OCI-LY1 (cell line): ENCODE measurements around the gene ST6GALNAC3.

ENCODE experiments used
- H2AFZ ChIP-seq: fragments of 200-600 bp; sonication (generic), shearing (Covaris generic); 2 replicates; pipeline ENCODE4 v1.6.0; 2014; ENCODE audit warnings: antibody characterized with exemption, mild to moderate bottlenecking, low read length
- H3F3A ChIP-seq: fragments of 200-600 bp; sonication (generic), shearing (Covaris generic); 2 replicates; pipeline ENCODE4 v1.6.0; 2014; ENCODE audit warnings: mild to moderate bottlenecking, antibody characterized with exemption, low read length, moderate library complexity; ENCODE audit not compliant: insufficient read depth
- H3K27ac ChIP-seq: fragments of 200-600 bp; sonication (generic); 2 replicates; pipeline ENCODE4 v1.5.1; 2014; ENCODE audit warnings: low read length, mixed run types, mild to moderate bottlenecking, low read depth; ENCODE audit not compliant: poor library complexity, severe bottlenecking
- H3K27me3 ChIP-seq: fragments of 200-600 bp; sonication (generic); 2 replicates; pipeline ENCODE4 v1.6.0; 2014; ENCODE audit warnings: antibody characterized with exemption, mild to moderate bottlenecking, low read length, moderate library complexity; ENCODE audit not compliant: insufficient read depth
- H3K36me3 ChIP-seq: fragments of 200-600 bp; sonication (generic); 2 replicates; pipeline ENCODE4 v1.6.1; 2014; ENCODE audit warnings: mild to moderate bottlenecking, antibody characterized with exemption, low read length, moderate library complexity, mixed read lengths; ENCODE audit not compliant: insufficient read depth
- H3K4me1 ChIP-seq: fragments of 200-600 bp; sonication (generic); 2 replicates; pipeline ENCODE4 v1.5.1; 2014; ENCODE audit warnings: mild to moderate bottlenecking, low read length, moderate library complexity; ENCODE audit not compliant: insufficient read depth, severe bottlenecking
- H3K4me2 ChIP-seq: fragments of 200-600 bp; sonication (generic), shearing (Covaris generic); 2 replicates; pipeline ENCODE4 v1.6.1; 2014; ENCODE audit warnings: low read length
- H3K4me3 ChIP-seq: fragments of 200-600 bp; sonication (generic); 2 replicates; pipeline ENCODE4 v1.5.1; 2014; ENCODE audit warnings: low read length, low read depth, mild to moderate bottlenecking, mixed read lengths; ENCODE audit not compliant: poor library complexity, severe bottlenecking
- H3K79me2 ChIP-seq: fragments of 200-600 bp; shearing (Covaris generic); 2 replicates; pipeline ENCODE4 v1.6.1; 2016; ENCODE audit warnings: mixed run types, low read length, mixed read lengths; ENCODE audit not compliant: insufficient read depth
- H3K9ac ChIP-seq: fragments of 200-600 bp; sonication (generic), shearing (Covaris generic); 2 replicates; pipeline ENCODE4 v1.6.1; 2014; ENCODE audit warnings: mild to moderate bottlenecking, low read length, mixed read lengths
- H3K9me2 ChIP-seq: fragments of 200-600 bp; sonication (generic), shearing (Covaris generic); 2 replicates; pipeline ENCODE4 v1.6.1; 2014; ENCODE audit warnings: low read depth, mild to moderate bottlenecking, low read length, mixed read lengths
- H3K9me3 ChIP-seq: fragments of 200-600 bp; shearing (Covaris generic); 2 replicates; pipeline ENCODE4 v1.6.1; 2014; ENCODE audit warnings: low read length, mixed read lengths
- H4K20me1 ChIP-seq: fragments of 200-600 bp; sonication (generic), shearing (Covaris generic); 2 replicates; pipeline ENCODE4 v1.6.0; 2016; ENCODE audit warnings: mild to moderate bottlenecking, low read length; ENCODE audit not compliant: insufficient read depth
- CTCF ChIP-seq: fragments of 200-600 bp; sonication (generic), shearing (Covaris generic); IDR thresholded peaks from 2 replicates; pipeline ENCODE4 v1.5.1; 2017; ENCODE audit warnings: mild to moderate bottlenecking, antibody characterized with exemption, low read length, moderate library complexity, mixed read lengths
- EZH2 ChIP-seq: fragments of 200-600 bp; sonication (generic), shearing (Covaris generic); IDR thresholded peaks from 2 replicates; pipeline ENCODE4 v1.8.0; 2017; ENCODE audit warnings: borderline replicate concordance, mixed run types, mild to moderate bottlenecking, antibody characterized with exemption, low read length, moderate library complexity, mixed read lengths

ST6GALNAC3 gene

DNA sequence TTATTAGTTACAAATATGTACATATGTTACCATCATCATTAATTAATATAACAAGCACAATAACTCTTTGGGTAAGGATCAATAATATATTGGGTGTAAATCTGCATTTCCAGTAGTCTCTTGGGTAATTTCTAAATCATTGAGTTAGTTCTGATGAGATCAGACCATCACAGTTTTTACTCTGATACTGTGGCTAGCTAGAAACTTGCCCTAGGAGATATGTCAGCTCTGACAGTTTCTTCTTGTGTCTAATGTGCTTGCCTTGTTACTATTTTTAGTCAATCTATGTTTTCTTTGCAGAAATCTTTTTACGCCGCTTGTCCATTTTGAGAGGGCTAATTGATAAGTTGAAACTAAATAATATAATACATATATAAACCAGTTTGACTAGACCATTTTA, 507.2 kb downstream of the ST6GALNAC3 start:
- Histone ChIP-seq H4K20me1 (no peaks in the 10 kb centered on the region), H3K27ac (no peak overlapping the region), H3K27me3 (no peaks in the 10 kb centered on the region), H3K4me1 (no peaks in the 10 kb centered on the region), H3K9ac (no peak overlapping the region), H3K4me3 (no peak overlapping the region), H3K9me2 (no peaks in the 10 kb centered on the region), H3F3A (no peaks in the 10 kb centered on the region), H3K79me2 (no peaks in the 10 kb centered on the region), H3K4me2 (no peak overlapping the region), H2AFZ (no peak overlapping the region), H3K36me3 (no peaks in the 10 kb centered on the region), H3K9me3 (no peaks in the 10 kb centered on the region)
- no peak for TF ChIP-seq EZH2
- TF ChIP-seq CTCF: no peak

DNA sequence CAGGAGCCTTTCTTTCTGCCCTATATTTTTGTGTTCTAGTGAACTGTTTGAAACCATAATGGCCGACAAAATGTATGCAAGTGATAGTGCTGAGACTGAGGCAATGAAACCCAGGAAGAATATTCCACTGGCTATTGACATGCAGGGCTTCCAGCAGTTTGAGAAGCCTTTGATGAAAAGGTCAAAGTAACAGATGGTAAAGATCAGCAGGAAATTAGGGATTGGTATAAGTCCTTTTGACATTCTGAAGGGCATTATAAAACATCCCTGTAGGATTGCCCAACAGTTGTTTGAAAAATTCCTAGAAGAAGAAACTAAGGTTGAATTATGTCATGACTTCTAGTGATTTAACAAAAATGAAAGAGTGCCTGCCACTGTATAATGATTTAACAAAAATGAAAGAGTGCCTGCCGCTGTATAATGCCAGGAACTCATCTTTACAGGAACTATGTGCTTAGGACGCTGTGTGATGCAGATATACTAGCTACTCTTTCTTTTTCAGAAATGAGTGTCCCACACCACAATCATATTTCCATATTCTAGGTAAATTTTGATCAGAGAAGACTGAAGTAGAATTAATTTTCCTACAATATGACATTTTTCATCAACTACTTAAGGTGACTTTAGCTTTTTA, 508.8 kb downstream of the ST6GALNAC3 start:
- Histone ChIP-seq H3K9me3 (no peaks in the 10 kb centered on the region), H3K9me2 (no peaks in the 10 kb centered on the region), H3K9ac (no peak overlapping the region), H3K79me2 (no peaks in the 10 kb centered on the region), H2AFZ (no peak overlapping the region), H3F3A (no peaks in the 10 kb centered on the region), H4K20me1 (no peaks in the 10 kb centered on the region), H3K4me3 (no peak overlapping the region), H3K4me2 (no peak overlapping the region), H3K4me1 (no peaks in the 10 kb centered on the region), H3K27me3 (no peaks in the 10 kb centered on the region), H3K27ac (no peak overlapping the region), H3K36me3 (no peaks in the 10 kb centered on the region)
- TF ChIP-seq EZH2 (no peak), CTCF (no peak)

DNA sequence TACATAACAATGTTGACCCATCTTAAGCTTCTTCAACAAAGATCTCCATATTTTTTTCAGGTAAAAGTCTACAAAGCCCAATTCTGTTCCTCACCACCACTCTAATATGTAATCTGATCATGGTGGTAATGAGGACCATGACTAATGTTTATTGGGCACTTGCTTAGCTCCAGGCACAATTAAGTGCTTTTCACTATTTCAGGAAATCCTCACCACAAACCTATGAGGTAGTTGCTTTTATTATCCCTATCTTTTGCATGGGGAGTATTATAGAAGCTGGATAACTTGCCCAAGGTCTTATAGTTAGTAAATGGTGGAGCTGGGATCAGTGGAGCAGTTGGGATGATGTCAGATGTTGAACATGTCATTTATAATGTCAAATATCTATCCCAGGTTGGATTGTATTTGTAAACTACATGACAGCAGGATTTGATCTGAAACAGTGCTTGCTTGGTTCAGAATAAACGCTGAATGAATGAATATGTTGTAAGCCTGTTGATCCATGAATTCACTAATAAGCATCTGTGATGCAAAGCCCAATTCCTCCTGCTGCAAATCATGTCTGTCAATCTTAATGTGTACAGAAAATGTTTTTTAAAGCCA, 509.4 kb downstream of the ST6GALNAC3 start:
- no peak overlapping the region for H3K9ac ChIP-seq
- no peaks in the 10 kb centered on the region for H3K27me3 ChIP-seq
- no peak overlapping the region for H3K4me3 ChIP-seq
- H3F3A ChIP-seq: no peaks in the 10 kb centered on the region
- H3K9me2 ChIP-seq: no peaks in the 10 kb centered on the region
- no peaks in the 10 kb centered on the region for H3K79me2 ChIP-seq
- no peaks in the 10 kb centered on the region for H3K9me3 ChIP-seq
- no peaks in the 10 kb centered on the region for H3K36me3 ChIP-seq
- H3K27ac ChIP-seq: no peak overlapping the region
- H2AFZ ChIP-seq: no peak overlapping the region
- no peaks in the 10 kb centered on the region for H4K20me1 ChIP-seq
- H3K4me1 ChIP-seq: no peaks in the 10 kb centered on the region
- TF ChIP-seq EZH2: no peak
- no peak for TF ChIP-seq CTCF
- H3K4me2 ChIP-seq: no peak overlapping the region
